HepG2 (cell line): ENCODE measurements around the gene CELSR2. TPM values are rescaled to one million over a fixed set of nuclear protein-coding genes. Genes with fewer than 3 reads are reported as not detected.

Experiments used
- FOXK1 ChIP-seq: sonication (generic); formaldehyde crosslinking; IDR thresholded peaks from 2 replicates; pipeline ENCODE4 v1.4.0; 2020; ENCODE audit warnings: low read depth, missing genetic modification reagents, borderline replicate concordance
- HOXD1 ChIP-seq: sonication (generic); formaldehyde crosslinking; IDR thresholded peaks from 2 replicates; pipeline ENCODE4 v1.5.0; 2020; ENCODE audit warnings: missing genetic modification reagents
- ONECUT2 ChIP-seq: sonication (generic); formaldehyde crosslinking; IDR thresholded peaks from 2 replicates; pipeline ENCODE4 v1.4.0; 2020; ENCODE audit warnings: missing genetic modification reagents
- PCBP1 ChIP-seq: fragments of 200-400 bp; formaldehyde crosslinking; IDR thresholded peaks from 2 replicates; pipeline ENCODE4 v1.6.1; 2017; ENCODE audit warnings: mild to moderate bottlenecking, low read depth, low read length, borderline replicate concordance
- RELA ChIP-seq: sonication (generic); formaldehyde crosslinking; IDR thresholded peaks from 2 replicates; pipeline ENCODE4 v1.4.0; 2020; ENCODE audit warnings: missing genetic modification reagents
- SCMH1 ChIP-seq: sonication (generic); formaldehyde crosslinking; IDR thresholded peaks from 2 replicates; pipeline ENCODE4 v1.9.0; 2021; ENCODE audit warnings: missing genetic modification reagents, mild to moderate bottlenecking, borderline replicate concordance
- SIN3A ChIP-seq: IDR thresholded peaks from 2 replicates; pipeline ENCODE4 v1.6.1; 2011; ENCODE audit warnings: low read depth, mild to moderate bottlenecking, control low read depth, low read length, borderline replicate concordance
- SP5 ChIP-seq: IDR thresholded peaks from 2 replicates; pipeline ENCODE4 v1.6.1; 2016; ENCODE audit warnings: low read depth, borderline replicate concordance
- ZC3H4 ChIP-seq: sonication (generic); formaldehyde crosslinking; IDR thresholded peaks from 2 replicates; pipeline ENCODE4 v1.4.0; 2020; ENCODE audit warnings: missing genetic modification reagents, borderline replicate concordance
- ZNF10 ChIP-seq: sonication (generic); formaldehyde crosslinking; IDR thresholded peaks from 2 replicates; pipeline ENCODE4 v1.4.0; 2020; ENCODE audit warnings: mild to moderate bottlenecking, low read depth, missing genetic modification reagents, borderline replicate concordance
- ZNF260 ChIP-seq: sonication (generic); formaldehyde crosslinking; IDR thresholded peaks from 2 replicates; pipeline ENCODE4 v1.4.0; 2020; ENCODE audit warnings: missing genetic modification reagents, low read depth, mild to moderate bottlenecking, borderline replicate concordance
- ZNF367 ChIP-seq: sonication (generic); formaldehyde crosslinking; IDR thresholded peaks from 2 replicates; pipeline ENCODE4 v1.4.0; 2020; ENCODE audit warnings: missing genetic modification reagents, borderline replicate concordance
- ZNF460 ChIP-seq: sonication (generic); formaldehyde crosslinking; IDR thresholded peaks from 2 replicates; pipeline ENCODE4 v1.5.1; 2020; ENCODE audit warnings: missing genetic modification reagents, mild to moderate bottlenecking, borderline replicate concordance
- ZNF549 ChIP-seq: sonication (generic); formaldehyde crosslinking; IDR thresholded peaks from 2 replicates; pipeline ENCODE4 v1.5.0; 2020; ENCODE audit warnings: missing genetic modification reagents
- ZNF562 ChIP-seq: sonication (generic); formaldehyde crosslinking; IDR thresholded peaks from 2 replicates; pipeline ENCODE4 v1.8.0; 2022; ENCODE audit warnings: missing genetic modification reagents, borderline replicate concordance
- ZNF709 ChIP-seq: sonication (generic); formaldehyde crosslinking; IDR thresholded peaks from 2 replicates; pipeline ENCODE4 v1.5.0; 2020; ENCODE audit warnings: mild to moderate bottlenecking, missing genetic modification reagents
- ZNF841 ChIP-seq: sonication (generic); formaldehyde crosslinking; IDR thresholded peaks from 2 replicates; pipeline ENCODE4 v1.8.1; 2023; ENCODE audit warnings: missing genetic modification reagents, borderline replicate concordance
- ZNF891 ChIP-seq: sonication (generic); formaldehyde crosslinking; IDR thresholded peaks from 2 replicates; pipeline ENCODE4 v1.5.0; 2020; ENCODE audit warnings: mild to moderate bottlenecking, missing genetic modification reagents
- polyA plus RNA-seq, 8 experiments: library from polyadenylated mRNA; depleted of rRNA in 3 of 8; stranded (reverse) in 7 of 8; unstranded in 1 of 8; fragments of >200 nt; fragmentation: Illumina TruSeq in 4 of 8; extraction: Trizol in 4 of 8; gene quantifications; 2 replicates each; pipeline versions ENCODE4 v1.2.1 to v1.2.3, GENCODE V29; 2011 to 2016; ENCODE audit warnings: low read depth in 4 of 8, missing spikeins in 1 of 8, mixed read lengths in 1 of 8; ENCODE audit not compliant: insufficient read depth in 1 of 8
- total RNA-seq, 5 experiments: library from RNA; depleted of rRNA; stranded (reverse); fragments of >200 nt; fragmentation: Illumina TruSeq; extraction: Trizol; gene quantifications; 2 replicates each; pipeline ENCODE4 v1.2.3, GENCODE V29; 2016; ENCODE audit warnings: low read depth in 1 of 5
- TF ChIP-seq, protein P1 (sequence below): sonication (generic); formaldehyde crosslinking; IDR thresholded peaks from 2 replicates; pipeline ENCODE4 v1.5.0; 2020; ENCODE audit warnings: missing genetic modification reagents
- TF ChIP-seq, protein P2 (sequence below): IDR thresholded peaks from 2 replicates; pipeline ENCODE4 v1.6.1; 2016; ENCODE audit warnings: missing compliant biosample characterization, missing genetic modification reagents, borderline replicate concordance
- TF ChIP-seq, protein P3 (sequence below): sonication (generic); formaldehyde crosslinking; IDR thresholded peaks from 2 replicates; pipeline ENCODE4 v1.5.0; 2020; ENCODE audit warnings: missing genetic modification reagents
- TF ChIP-seq, protein P4 (sequence below): sonication (generic); formaldehyde crosslinking; IDR thresholded peaks from 2 replicates; pipeline ENCODE4 v1.8.0; 2022; ENCODE audit warnings: missing genetic modification reagents, mild to moderate bottlenecking, borderline replicate concordance
- TF ChIP-seq, protein P5 (sequence below): sonication (generic); formaldehyde crosslinking; IDR thresholded peaks from 2 replicates; pipeline ENCODE4 v1.9.0; 2021; ENCODE audit warnings: missing genetic modification reagents, borderline replicate concordance

Gene CELSR2
- total and polyA plus RNA-seq, 2 of the 13 experiments (the other 11 are each of a cell fraction or from before 2014, with no cell fraction given): 4.0 to 6.6 TPM

DNA sequence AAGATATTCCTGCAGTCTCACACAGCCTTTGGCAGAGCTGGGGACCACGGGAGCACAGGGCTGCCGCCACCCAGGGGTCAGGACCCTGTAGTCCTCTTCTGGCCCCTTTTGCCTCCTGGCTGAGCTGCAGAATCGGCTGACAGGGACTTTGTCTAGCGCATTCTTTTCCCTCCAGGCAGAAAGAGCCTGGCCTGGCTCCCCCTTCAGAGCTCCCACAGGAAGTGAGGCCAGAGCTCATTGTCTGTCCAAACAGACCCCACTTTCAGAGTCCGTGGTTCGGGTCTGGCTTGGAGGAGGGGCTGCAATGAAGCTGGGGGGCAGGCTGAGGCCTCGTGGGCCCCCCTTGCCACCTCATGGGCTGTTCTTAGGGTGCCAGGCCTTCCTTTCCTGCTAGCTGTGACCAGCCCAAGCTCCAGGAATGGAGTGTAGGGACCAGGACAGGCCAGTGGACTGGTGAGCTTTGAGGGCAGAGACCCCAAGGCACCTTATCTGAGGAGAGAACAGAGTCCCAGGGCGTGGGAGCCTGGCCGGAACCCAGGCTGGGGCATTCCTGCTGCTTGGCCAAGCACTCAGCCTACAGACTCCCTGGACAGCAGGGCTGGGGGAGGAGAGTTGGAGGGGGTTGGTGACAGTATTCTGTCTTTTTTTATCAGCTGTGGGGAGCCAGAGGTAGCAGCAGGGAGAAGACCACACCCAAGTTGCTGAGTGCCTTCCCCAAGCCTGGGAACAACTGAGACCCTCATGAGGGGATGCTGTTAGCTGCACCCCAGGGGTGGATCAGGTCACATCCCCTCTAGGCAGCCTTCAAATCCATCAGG, 4.7 kb downstream of the CELSR2 start (continued):
- TF ChIP-seq RELA (no peak), ZNF460 (CRISPR knock-in tag) (no peak), SIN3A (0 out of 2 replicates have a peak, but pooled peaks have one; percentile 32), ZNF10 (no peak), ZNF367 (CRISPR knock-in tag) (no peak), FOXK1 (CRISPR knock-in tag) (no peak), ZNF562 (no peak), ZNF891 (peak; percentile 12; the same call in 1 of the 2 replicates), SP5 (CRISPR knock-in tag) (peak; percentile 10; the same call in 1 of the 2 replicates), SCMH1 (CRISPR knock-in tag) (no peak), ZNF841 (CRISPR knock-in tag) (no peak), ZNF260 (no peak), ZNF549 (CRISPR knock-in tag) (no peak), PCBP1 (no peak), HOXD1 (CRISPR knock-in tag) (no peak), ONECUT2 (CRISPR knock-in tag) (no peak), ZC3H4 (CRISPR knock-in tag) (no peak), ZNF709 (CRISPR knock-in tag) (no peak)
- TF ChIP-seq, protein P1, sequence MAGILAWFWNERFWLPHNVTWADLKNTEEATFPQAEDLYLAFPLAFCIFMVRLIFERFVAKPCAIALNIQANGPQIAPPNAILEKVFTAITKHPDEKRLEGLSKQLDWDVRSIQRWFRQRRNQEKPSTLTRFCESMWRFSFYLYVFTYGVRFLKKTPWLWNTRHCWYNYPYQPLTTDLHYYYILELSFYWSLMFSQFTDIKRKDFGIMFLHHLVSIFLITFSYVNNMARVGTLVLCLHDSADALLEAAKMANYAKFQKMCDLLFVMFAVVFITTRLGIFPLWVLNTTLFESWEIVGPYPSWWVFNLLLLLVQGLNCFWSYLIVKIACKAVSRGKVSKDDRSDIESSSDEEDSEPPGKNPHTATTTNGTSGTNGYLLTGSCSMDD (CRISPR knock-in tag): no peak
- TF ChIP-seq, protein P2, sequence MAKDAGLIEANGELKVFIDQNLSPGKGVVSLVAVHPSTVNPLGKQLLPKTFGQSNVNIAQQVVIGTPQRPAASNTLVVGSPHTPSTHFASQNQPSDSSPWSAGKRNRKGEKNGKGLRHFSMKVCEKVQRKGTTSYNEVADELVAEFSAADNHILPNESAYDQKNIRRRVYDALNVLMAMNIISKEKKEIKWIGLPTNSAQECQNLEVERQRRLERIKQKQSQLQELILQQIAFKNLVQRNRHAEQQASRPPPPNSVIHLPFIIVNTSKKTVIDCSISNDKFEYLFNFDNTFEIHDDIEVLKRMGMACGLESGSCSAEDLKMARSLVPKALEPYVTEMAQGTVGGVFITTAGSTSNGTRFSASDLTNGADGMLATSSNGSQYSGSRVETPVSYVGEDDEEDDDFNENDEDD (CRISPR knock-in tag): no peak; the same call in 1 of the 2 replicates
- TF ChIP-seq, protein P3, sequence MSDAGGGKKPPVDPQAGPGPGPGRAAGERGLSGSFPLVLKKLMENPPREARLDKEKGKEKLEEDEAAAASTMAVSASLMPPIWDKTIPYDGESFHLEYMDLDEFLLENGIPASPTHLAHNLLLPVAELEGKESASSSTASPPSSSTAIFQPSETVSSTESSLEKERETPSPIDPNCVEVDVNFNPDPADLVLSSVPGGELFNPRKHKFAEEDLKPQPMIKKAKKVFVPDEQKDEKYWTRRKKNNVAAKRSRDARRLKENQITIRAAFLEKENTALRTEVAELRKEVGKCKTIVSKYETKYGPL (CRISPR knock-in tag): no peak
- TF ChIP-seq, protein P4, sequence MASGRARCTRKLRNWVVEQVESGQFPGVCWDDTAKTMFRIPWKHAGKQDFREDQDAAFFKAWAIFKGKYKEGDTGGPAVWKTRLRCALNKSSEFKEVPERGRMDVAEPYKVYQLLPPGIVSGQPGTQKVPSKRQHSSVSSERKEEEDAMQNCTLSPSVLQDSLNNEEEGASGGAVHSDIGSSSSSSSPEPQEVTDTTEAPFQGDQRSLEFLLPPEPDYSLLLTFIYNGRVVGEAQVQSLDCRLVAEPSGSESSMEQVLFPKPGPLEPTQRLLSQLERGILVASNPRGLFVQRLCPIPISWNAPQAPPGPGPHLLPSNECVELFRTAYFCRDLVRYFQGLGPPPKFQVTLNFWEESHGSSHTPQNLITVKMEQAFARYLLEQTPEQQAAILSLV (CRISPR knock-in tag): no peak
- TF ChIP-seq, protein P5, sequence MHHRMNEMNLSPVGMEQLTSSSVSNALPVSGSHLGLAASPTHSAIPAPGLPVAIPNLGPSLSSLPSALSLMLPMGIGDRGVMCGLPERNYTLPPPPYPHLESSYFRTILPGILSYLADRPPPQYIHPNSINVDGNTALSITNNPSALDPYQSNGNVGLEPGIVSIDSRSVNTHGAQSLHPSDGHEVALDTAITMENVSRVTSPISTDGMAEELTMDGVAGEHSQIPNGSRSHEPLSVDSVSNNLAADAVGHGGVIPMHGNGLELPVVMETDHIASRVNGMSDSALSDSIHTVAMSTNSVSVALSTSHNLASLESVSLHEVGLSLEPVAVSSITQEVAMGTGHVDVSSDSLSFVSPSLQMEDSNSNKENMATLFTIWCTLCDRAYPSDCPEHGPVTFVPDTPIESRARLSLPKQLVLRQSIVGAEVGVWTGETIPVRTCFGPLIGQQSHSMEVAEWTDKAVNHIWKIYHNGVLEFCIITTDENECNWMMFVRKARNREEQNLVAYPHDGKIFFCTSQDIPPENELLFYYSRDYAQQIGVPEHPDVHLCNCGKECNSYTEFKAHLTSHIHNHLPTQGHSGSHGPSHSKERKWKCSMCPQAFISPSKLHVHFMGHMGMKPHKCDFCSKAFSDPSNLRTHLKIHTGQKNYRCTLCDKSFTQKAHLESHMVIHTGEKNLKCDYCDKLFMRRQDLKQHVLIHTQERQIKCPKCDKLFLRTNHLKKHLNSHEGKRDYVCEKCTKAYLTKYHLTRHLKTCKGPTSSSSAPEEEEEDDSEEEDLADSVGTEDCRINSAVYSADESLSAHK (CRISPR knock-in tag): no peak
